CD4-positive, alpha-beta T cell treated with Interleukin-6 at 100 ng/mL for 8 hours (primary cell): Measurements from ENCODE around the gene STAB1.

Experiments used
- DNase-seq: peaks from one replicate; pipeline ENCODE4 v3.0.0-alpha.2; 2020; ENCODE audit warnings: mixed read lengths, low spot score

STAB1 gene

GRCh38 chr3:52536369-52537164 lies 41.4 kb downstream of the STAB1 start, which contains the start of gene UQCC5:
UQCC5 (plus strand) TSS chr3:52536605; CDS start chr3:52536756, 151 bp downstream.
- DNase-seq: peak; percentile 98

DNA sequence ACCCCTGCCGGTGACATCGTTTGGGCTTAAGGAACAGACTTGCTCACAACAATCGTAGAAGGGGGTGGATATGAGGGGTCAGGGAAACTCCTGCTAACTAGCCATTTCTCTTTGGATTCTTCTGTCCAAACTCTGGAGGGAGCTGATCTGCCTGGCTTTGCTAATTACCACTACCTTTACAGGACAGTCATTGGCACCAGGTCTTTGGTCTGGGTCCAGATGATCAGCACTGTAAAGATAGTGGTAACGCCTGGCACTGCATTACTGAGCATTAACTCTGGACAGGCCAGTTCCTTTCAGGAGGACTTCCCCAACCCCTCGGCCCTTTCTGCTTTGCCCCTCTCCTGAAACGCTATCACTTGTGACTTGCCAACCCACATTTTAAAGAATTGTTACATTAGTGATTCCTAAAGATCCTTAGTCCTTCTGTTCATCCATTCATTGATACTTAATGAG lies 42.1 kb downstream of the STAB1 start:
- DNase-seq: no peak

DNA sequence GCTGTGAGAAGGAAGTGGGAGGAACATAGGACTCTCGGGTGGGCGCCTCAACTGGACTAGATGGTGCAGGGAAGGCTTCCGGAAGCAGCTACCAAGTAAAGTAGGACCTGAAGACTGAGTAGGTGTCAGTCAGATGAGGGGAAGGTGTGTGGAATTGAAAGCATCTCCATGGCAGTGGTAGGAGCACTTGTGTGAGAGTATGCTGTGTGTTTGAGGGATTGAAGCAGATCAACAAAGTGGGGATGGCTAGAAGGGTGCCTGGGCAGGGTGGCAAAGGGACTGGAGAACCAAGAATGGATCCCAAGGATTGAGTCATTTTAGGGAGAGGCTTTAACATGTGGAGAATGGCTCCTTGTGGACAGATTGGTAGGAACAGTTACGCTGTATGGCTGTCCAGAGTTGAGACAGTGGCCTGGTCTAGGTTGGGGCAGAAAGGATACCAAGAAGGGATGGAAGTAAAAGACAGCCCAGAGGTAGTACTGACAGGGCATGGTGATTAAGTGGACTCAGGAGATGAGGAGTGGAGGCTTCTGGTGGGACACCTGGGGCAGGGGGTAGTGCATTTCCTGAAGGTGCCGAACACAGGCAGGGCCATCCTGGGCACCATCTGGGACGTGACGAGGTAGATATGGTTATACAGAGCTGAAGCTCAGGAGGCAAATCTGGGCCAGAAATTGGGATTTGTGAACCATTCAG lies 42.7 kb downstream of the STAB1 start:
- no peak for DNase-seq

GRCh38 chr3:52539010-52539653 lies 44.0 kb downstream of the STAB1 start:
- DNase-seq: no peak

DNA sequence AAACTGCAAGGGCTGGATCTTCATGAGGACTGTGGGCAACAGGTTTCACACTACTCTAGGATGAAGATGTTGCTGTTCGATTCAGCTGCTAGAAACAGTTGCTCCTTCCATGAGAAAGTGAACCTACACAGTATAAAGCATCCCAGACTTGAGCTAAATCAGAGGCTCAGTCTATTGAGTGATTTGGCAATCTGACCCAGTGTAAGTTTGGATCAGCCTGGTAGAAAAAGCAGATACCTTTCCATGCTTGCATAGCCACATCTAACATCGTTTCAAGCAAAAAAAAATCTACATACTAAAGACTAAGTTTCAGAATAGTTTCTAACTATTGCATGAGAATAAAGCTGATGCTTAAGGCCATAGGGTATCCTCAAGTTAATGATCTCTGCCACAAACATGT lies 45.9 kb downstream of the STAB1 start:
- DNase-seq: no peak

DNA sequence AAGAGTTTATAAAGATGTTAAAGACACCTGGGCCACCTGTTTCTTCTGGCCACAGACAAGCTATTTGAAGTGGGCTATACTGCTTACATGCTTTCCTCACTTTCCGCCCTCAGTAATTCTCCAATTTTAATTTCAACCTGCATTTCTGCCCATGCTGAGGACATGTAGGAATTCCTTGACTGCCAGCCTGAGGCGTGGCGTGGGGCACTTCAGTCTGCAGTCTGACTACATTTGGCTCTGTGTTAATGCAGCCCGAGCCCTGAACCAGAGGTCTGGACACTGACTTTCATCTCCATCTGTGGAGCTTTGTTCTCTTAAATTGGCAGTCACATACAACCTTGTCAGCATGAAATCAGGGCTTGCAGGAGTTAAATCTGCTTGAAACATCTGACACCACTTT lies 49.8 kb downstream of the STAB1 start:
- DNase-seq: no peak

- DNase-seq: no peak
These were observed 51.2 kb downstream of the STAB1 start for GRCh38 chr3:52546111-52546901.

GRCh38 chr3:52547143-52547542 lies 52.0 kb downstream of the STAB1 start:
- DNase-seq: no peak

DNA sequence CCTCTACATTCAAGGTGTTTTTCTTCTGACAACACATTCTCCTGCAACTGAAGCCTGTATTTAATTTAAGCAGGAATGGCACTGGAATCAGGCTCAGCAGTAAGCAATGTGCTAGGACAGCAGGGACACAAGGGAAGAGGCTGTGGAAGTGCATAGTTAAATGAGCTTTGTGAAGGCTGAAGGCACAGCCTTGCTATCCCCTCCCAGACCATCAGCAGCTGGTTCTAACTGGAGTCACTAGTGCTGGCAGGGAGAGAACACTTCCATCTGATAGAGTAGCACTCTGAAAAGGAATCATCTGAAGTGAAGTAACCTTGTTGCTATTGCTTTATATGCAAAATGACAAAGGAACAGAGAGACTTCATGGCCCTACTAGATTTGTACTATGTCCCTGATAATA lies 56.0 kb downstream of the STAB1 start:
- DNase-seq: no peak

DNA sequence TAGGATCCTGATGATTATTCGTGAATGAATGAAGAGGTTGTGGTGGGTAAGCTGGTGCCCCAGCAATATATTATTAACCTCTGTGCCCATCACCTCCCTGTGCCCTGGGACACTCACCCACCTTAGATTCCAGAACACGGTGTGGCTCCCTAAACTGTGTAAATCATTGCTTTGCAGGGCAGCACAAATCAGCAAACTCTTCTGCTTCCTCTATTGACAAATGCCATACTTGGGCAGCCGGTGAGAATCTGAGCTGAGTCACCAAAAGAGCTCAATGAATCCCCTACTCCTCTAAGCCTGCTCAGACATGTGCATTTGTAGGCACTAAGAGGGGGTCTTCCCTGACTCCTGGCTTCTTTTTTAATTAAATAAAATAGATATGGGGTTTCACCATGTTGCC lies 57.0 kb downstream of the STAB1 start:
- no peak for DNase-seq

DNA sequence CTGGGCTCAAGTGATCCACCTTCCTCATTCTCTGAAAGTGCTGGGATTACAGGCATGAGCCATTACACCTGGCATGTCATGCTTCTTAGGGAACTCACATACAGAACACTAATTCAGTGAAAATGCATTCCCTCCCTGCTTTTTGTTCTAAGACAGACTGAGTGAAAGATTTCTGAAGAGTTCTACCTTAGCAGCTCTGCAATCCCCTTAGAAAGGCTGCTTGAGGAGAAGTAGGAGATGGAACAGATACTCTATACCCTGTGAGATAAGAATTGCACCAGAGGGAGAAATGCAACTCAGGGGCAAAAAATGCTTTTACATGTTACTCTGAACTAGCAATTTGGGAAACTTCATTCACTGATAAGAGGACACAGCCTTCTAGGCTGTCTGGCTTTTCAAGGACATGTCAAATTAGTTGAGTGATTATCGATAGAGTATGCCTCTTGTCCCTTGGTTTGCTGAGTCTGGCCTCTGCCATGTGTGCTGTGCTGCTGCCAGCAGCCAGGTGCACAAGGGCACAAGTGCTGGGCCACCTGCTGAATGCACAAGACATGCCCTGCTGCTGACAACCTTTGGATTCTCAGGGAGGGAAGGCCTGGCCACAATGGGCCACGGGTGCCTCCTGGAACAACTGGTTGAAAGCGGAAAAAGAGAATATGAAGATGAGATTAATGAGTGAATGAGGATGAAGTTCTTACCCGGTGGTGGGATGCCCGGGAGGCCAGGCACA lies 59.1 kb downstream of the STAB1 start:
- DNase-seq: no peak

DNA sequence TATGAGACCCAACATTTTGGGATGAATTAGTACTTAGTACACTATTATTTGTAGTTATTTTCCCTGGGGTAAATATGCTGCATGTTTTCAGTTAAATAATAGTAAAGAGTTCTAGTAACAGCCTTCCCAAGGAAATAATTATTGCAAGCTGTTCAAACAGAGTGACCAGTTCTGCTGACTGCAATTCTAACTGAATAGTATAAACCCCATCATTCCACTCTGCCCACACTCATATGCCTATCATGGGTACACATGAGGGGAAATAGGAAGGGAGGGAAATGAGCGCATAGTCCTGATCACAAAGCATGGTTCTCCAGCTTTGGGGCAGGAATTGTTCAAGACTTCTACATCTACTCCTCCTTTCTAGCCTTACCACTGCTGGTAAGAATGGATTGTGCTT lies 59.9 kb downstream of the STAB1 start:
- no peak for DNase-seq

DNA sequence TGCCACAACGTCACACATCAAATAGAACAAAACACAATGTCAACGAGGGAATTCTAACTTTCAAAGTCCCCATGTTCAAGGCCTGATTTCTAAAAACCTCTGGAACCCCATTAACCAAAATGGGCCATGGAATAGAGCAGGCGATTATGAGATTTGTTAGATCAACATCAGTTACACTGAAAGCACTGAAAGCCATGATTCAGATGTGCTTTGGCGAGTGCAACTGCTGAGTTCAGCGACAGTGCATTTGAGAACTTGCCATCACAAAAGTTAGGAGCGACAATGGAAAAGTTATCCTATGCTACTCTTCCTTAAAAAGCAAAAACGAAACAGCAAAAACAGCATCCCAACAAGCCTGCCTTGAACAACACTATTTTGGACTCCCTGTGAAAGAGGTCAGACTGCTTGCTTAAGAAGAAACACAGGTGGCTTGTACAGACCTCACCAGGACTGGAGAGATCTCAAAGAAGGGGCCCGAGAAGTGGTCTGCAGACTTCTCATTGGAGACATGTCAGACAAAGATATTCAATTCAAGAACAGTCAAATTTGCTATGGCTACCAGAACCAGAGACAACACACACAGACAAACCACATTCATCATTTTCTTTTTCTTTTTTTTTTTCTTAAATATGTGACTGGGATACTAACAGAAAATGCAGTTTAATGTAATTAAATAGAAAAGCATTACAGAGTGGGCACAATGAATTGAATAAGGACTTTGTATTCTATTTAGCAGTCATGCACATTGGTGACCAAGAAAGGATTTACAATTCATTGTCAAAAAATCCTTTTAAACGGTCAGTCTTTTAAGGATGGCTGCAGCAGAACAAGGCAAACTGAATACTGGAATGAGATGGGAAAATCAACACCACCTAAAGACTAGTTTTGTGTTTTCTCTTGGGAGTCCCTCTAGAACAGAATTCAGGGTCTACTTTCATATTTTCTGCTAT lies 62.1 kb downstream of the STAB1 start:
- DNase-seq: no peak

- no peak for DNase-seq
These were observed 63.3 kb downstream of the STAB1 start for GRCh38 chr3:52558436-52558835.

DNA sequence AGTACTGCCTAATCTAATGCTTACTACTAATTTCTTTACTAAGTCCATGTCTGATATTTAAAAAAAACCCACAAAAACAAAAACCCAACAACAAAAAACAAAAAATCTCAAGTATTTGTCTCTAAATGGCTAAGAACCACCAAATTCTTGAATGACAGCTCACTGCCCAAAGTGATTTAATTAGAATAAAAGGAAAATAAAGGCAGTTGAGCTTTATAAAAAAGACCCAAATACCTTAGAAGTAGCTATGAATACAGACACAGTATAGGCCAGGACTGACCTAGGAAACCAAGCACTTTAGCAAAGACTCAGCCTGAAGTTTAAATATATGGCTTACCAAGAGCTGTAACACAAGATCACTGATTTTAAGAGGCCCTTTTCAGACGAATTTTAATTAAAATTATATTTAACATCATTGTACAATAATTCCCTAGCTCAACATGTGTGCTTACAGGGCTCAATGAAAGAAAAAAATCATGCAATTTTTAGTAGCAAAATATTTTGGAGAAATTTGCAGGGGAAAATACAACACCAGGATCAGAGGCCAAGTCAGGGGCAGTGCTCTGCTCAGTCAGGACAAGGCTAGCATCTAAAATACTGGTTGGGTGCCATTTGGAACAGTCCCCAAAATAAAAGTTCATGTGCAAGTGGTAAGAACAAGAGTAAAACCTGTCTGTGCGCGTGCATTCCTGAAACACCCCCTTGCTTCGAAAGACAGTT lies 66.0 kb downstream of the STAB1 start:
- no peak for DNase-seq

DNA sequence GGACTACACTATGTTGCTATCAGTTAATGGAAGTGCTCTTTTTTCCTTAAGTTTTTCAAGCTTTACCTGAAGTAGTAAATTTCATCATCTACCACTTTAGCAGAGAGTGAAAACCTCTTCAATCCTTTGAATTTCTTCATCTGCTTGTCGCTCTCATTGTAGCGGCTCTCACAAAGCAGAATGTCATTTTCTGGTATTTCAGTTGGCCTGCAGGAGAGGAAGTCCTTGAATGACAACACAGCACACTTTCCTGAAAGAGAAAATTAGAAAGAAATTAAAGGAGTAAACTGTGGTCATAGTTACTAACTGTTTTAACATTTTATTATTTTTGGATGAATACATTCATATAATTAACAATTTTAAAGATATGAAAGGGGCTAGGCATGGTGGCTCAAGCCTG lies 68.8 kb downstream of the STAB1 start:
- DNase-seq: no peak

- DNase-seq: no peak
These were observed 72.9 kb downstream of the STAB1 start for GRCh38 chr3:52568069-52568468.

GRCh38 chr3:52570076-52570475 lies 74.9 kb downstream of the STAB1 start:
- no peak for DNase-seq

DNA sequence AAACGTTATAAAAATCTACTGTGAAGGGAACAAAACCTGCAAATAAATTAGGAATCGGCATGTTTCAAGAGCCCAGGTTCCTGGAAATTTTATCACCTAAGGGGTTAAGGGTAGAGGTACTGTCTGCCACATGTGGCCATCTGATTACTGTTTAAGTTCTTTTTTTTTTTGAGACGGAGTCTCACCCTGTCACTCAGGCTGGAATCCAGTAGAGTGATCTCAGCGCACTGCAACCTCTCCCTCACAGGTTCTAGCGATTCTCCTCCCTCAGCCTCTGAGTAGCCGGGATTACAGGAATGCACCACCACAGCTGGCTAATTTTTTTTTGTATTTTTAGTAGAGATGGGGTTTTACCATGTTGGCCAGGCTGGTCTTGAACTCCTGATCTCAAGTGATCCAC lies 77.1 kb downstream of the STAB1 start:
- no peak for DNase-seq
